Measurements from ENCODE around the gene GNLY. TPM values are rescaled to one million over a fixed set of nuclear protein-coding genes. Genes with fewer than 3 reads are reported as not detected.

Gene GNLY
- total RNA-seq, 1 donor from 2014 or later: 1.9 TPM

- DNase-seq (ENCODE audit: low spot score): no peak
Measured at GRCh38 chr2:85744741-85745601, 50.8 kb downstream of the GNLY start.

- DNase-seq (ENCODE audit: low spot score): no peak
Measured at GRCh38 chr2:85745619-85746018, 51.5 kb downstream of the GNLY start.

GRCh38 chr2:85746321-85747004, 52.3 kb downstream of the GNLY start:
- DNase-seq (ENCODE audit: low spot score): no peak

GRCh38 chr2:85747441-85747840, 53.3 kb downstream of the GNLY start:
- DNase-seq (ENCODE audit: low spot score): no peak

GRCh38 chr2:85748039-85748734, 54.0 kb downstream of the GNLY start:
- DNase-seq (ENCODE audit: low spot score): no peak

Other genes with a start within 250 kb of the GNLY start
- 450 TPM for gene MAT2A, start 155.2 kb upstream of the GNLY start, total RNA-seq
- gene GGCX, start 132.9 kb upstream of the GNLY start, total RNA-seq: 48.9 TPM
- 165 TPM for gene VAMP8, start 116.8 kb upstream of the GNLY start, total RNA-seq
- gene VAMP5, start 109.9 kb upstream of the GNLY start, total RNA-seq: 32.8 TPM
- 115 TPM for gene RNF181, start 98.6 kb upstream of the GNLY start, total RNA-seq
- gene TMEM150A, start 91.7 kb upstream of the GNLY start, total RNA-seq: 19.5 TPM
- gene C2orf68, start 82.3 kb upstream of the GNLY start, total RNA-seq: 43.1 TPM
- gene USP39, start 78.2 kb upstream of the GNLY start, total RNA-seq: 45.1 TPM
- gene SFTPB, start 26.2 kb upstream of the GNLY start, total RNA-seq: 1.7 TPM
- gene ATOH8, start 59.6 kb downstream of the GNLY start, total RNA-seq: 21.8 TPM
- 120 TPM for gene ST3GAL5, start 194.6 kb downstream of the GNLY start, total RNA-seq

All from ureter (tissue), 1 donor.